Stomach (tissue), 9 donors: Measurements from ENCODE around the gene ARHGEF12. TPM values are rescaled to one million over a fixed set of nuclear protein-coding genes. Genes with fewer than 3 reads are reported as not detected.
A peak's percentile ranks its signal among the peaks of the same experiment; 100 is the strongest.

ENCODE experiments used
- DNase-seq, 2 donors: peaks; one replicate each; pipeline versions ENCODE4 v3.0.0 to v3.0.0-alpha.2; 2013 to 2019
- H3K27ac ChIP-seq, 5 donors: fragments of 200-600 bp in 4 of 5; sonication (generic) in 4 of 5; one replicate each; pipeline ENCODE4 v1.5.1; 2013 to 2019; ENCODE audit warnings: mild to moderate bottlenecking in 1 of 5, moderate library complexity in 1 of 5
- H3K27me3 ChIP-seq, 3 donors: fragments of 200-600 bp; sonication (generic); one replicate each; pipeline ENCODE4 v1.5.1; 2017 to 2019; ENCODE audit warnings: mixed run types in 1 of 3
- H3K36me3 ChIP-seq, 4 donors: fragments of 200-600 bp; sonication (generic); 1 replicate in 3 of 4; 2 replicates in 1 of 4; pipeline ENCODE4 v1.5.1; 2016 to 2019
- H3K4me1 ChIP-seq, 4 donors: fragments of 200-600 bp; sonication (generic); one replicate each; pipeline ENCODE4 v1.5.1; 2016 to 2019
- H3K4me3 ChIP-seq, 4 donors: fragments of 200-600 bp; sonication (generic) in 3 of 4; one replicate each; pipeline ENCODE4 v1.5.1; 2016 to 2019; ENCODE audit warnings: mild to moderate bottlenecking in 1 of 4
- H3K9me3 ChIP-seq, 4 donors: fragments of 200-600 bp; sonication (generic); one replicate each; pipeline ENCODE4 v1.5.1; 2016 to 2019
- CTCF ChIP-seq, 7 experiments: fragments of 450-650 bp in 4 of 7; fragments of 200-600 bp in 3 of 7; sonication (generic) in 3 of 7; IDR thresholded peaks; one replicate each; pipeline ENCODE4 v1.5.1; 2016 to 2019; ENCODE audit warnings: antibody characterized with exemption in 7 of 7, control low read depth in 2 of 7, mild to moderate bottlenecking in 1 of 7
- EP300 ChIP-seq: sonication (generic); formaldehyde crosslinking; IDR thresholded peaks from one replicate; pipeline ENCODE4 v1.6.1; 2017; ENCODE audit warnings: antibody characterized with exemption
- POLR2A ChIP-seq, 4 donors: fragments of 450-650 bp; IDR thresholded peaks; one replicate each; pipeline ENCODE4 v1.6.1; 2016; ENCODE audit warnings: antibody characterized with exemption in 4 of 4, control low read depth in 2 of 4, mild to moderate bottlenecking in 1 of 4, moderate library complexity in 1 of 4
- POLR2AphosphoS5 ChIP-seq, 3 donors: sonication (generic); formaldehyde crosslinking; IDR thresholded peaks; one replicate each; pipeline ENCODE4 v1.6.1; 2016; ENCODE audit warnings: antibody characterized with exemption in 3 of 3
- WGBS, 5 donors: extraction: QIAGEN DNeasy Blood & Tissue Kit in 3 of 5; methylation state at CpG; one replicate each; pipeline versions ENCODE4 v1.1.5 to v1.1.7; 2013 to 2018; 5-methylcytosine and 5-hydroxymethylcytosine counted together
- intact Hi-C: fragments of 100-400 bp; cut with DNase I; formaldehyde crosslinking; loops from one replicate; pipeline ENCODE4 v1.15.1; 2023; ENCODE audit warnings: low total_unique reads
- polyA plus RNA-seq, 3 donors: library from polyadenylated mRNA; stranded (reverse); fragments of 200-250 nt; gene quantifications; one replicate each; pipeline ENCODE4 v1.2.3, GENCODE V29; 2013
- total RNA-seq, 5 donors: library from RNA; depleted of rRNA; stranded (reverse); fragments of >200 nt; gene quantifications; one replicate each; pipeline versions ENCODE4 v1.1.0 to v1.2.3, GENCODE V29; 2014 to 2016
- donor health status: healthy with polysubstance abuse.
- donor health status: Bipolar disorder and iron deficiency.
- donor health status: healthy.

Gene ARHGEF12
- total and polyA plus RNA-seq, 8 donors: 11.5 to 186 (median 43.5) TPM

DNA sequence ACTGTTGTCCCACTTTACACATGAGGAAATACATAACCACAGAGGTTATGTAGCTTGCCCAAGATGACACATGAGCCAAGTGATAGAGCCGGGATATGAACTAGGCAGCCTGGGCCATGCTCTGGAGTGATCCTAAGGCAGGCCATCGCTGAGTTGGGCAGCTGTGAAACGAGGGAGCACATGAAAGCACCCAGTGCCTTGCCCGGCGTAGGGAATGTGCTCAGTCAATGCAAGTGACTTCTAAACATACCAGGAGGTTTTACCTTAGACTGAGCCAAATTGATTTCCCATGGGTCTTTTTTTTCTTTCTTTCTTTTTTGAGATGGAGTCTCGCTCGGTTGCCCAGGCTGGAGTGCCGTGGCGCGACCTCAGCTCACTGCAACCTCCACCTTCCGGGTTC lies 185.8 kb downstream of the ARHGEF12 start:
- H3K4me1 ChIP-seq: peaks cover 0 to 5% (median 2%) of the 10 kb centered on the region in 4 donors

DNA sequence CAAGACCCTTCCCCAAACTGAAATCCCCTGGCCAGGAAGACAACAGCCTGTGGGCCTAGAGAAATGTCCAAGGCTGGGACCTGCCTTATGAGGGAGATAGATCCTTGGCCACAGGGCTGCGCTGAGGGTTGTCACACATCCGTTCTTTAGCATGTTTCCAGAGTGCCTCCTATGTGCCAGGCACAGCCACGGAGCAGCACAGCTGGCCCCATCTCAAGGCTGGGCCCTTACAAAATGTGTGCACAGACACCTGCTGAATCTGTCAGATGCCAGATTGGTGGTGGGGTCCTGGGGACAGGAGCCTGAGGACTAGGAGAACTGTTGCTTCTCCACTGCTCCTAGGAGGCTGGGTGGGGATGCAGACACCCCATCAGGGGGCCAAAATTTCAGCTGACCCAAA lies 186.5 kb downstream of the ARHGEF12 start:
- H3K4me1 ChIP-seq: peaks cover 0 to 4% (median 0%) of the 10 kb centered on the region in 4 donors
- WGBS, 5 donors: 69 to 85% (median 78%) methylated on average over 3 of the region's 3 CpGs

More for the DNA sequence above, 185.8 kb downstream of the ARHGEF12 start:
- no peak overlapping the region for H3K4me3 ChIP-seq
- 89 to 92% (median 91%) methylated on average over 11 of the region's 11 CpGs for WGBS, 5 donors
- intact Hi-C loops: no loop called here
- H3K27ac ChIP-seq: no peak overlapping the region
- H3K27me3 ChIP-seq: peaks cover 0 to 62% (median 12%) of the 10 kb centered on the region in 3 donors
- DNase-seq: no peak
- no peaks in the 10 kb centered on the region for H3K9me3 ChIP-seq
- TF ChIP-seq EP300: no peak
- TF ChIP-seq POLR2A (IDR thresholded peaks at IDR 0.05): no peak
- TF ChIP-seq CTCF (IDR thresholded peaks at IDR 0.05): no peak
- TF ChIP-seq POLR2AphosphoS5 (IDR thresholded peaks at IDR 0.05): no peak
- no peaks in the 10 kb centered on the region for H3K36me3 ChIP-seq

DNA sequence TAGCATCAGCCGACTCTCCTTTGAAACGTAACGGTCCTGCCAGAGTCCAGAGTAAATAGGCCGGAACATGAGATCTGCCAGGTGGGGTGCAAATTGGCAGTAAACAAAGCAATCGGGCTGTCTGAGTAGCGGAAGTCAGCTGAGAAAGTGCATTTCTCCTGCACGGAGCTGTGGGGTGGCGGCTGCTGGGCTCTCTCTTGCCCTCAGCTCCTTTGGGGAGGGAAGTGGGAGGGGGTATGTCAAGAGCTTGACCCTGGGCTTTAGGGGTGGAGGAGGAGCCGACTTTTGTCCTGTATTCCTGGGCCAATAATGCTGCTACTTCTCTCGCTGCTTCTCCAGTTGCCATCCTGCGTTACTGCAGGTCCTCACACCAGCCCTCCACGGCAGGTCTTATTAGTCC lies 187.0 kb downstream of the ARHGEF12 start:
- H3K4me3 ChIP-seq: no peak overlapping the region
- no peaks in the 10 kb centered on the region for H3K9me3 ChIP-seq
- H3K4me1 ChIP-seq: peaks cover 0 to 4% (median 0%) of the 10 kb centered on the region in 4 donors
- intact Hi-C loops: no loop called here
- no peak overlapping the region for H3K27ac ChIP-seq
- H3K27me3 ChIP-seq: peaks cover 0 to 62% (median 16%) of the 10 kb centered on the region in 3 donors
- DNase-seq: peak in 1 of 2 donors; percentile 45
- H3K36me3 ChIP-seq: no peaks in the 10 kb centered on the region
- WGBS, 5 donors: 14 to 32% (median 21%) methylated on average over 12 of the region's 12 CpGs
- TF ChIP-seq EP300: no peak
- TF ChIP-seq POLR2AphosphoS5 (IDR thresholded peaks at IDR 0.05): no peak
- no peak for TF ChIP-seq POLR2A (IDR thresholded peaks at IDR 0.05)
- TF ChIP-seq CTCF (IDR thresholded peaks at IDR 0.05): no peak

More for the DNA sequence above, 186.5 kb downstream of the ARHGEF12 start:
- no peak for TF ChIP-seq EP300
- TF ChIP-seq POLR2AphosphoS5 (IDR thresholded peaks at IDR 0.05): no peak
- Histone ChIP-seq H3K36me3 (no peaks in the 10 kb centered on the region), H3K4me3 (no peak overlapping the region), H3K9me3 (no peaks in the 10 kb centered on the region), H3K27me3 (peaks cover 0 to 62% (median 15%) of the 10 kb centered on the region in 3 donors), H3K27ac (no peak overlapping the region)
- intact Hi-C loops: no loop called here
- DNase-seq: no peak

DNA sequence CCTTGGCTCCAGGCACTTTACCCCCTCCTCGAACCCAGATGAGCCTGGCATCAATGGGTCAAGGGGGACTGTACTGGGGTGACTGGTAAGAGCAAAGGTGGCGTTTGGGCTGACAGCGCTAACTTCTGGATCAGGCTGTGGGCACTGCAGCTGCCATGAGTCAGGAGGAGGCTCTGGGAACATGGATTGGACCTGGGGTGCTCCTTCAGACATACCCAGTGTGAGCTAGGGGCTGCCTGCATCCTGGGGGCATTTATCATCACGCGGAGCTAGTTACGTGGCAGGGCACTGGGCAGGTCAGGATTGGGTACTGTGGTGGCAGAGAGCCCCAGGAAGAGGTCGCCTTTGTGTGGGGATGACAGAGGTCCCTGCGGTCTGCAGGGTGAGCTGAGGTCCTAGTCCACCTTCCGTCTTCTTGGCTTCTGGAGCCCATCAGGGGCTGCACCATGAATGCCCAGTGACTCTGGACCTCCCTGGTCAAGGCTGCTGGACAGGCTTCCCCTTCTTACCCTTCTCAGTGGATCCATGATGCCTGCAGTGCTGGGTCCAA lies 188.4 kb downstream of the ARHGEF12 start:
- Histone ChIP-seq H3K36me3 (no peaks in the 10 kb centered on the region), H3K4me3 (no peak overlapping the region), H3K27ac (no peak overlapping the region), H3K27me3 (peaks cover 0 to 72% (median 19%) of the 10 kb centered on the region in 3 donors), H3K4me1 (peaks cover 0 to 4% (median 0%) of the 10 kb centered on the region in 4 donors), H3K9me3 (no peaks in the 10 kb centered on the region)
- no peak for TF ChIP-seq POLR2A (IDR thresholded peaks at IDR 0.05)
- no peak for TF ChIP-seq POLR2AphosphoS5 (IDR thresholded peaks at IDR 0.05)
- TF ChIP-seq CTCF (IDR thresholded peaks at IDR 0.05): no peak
- no peak for TF ChIP-seq EP300
- DNase-seq: no peak
- intact Hi-C loops: no loop called here
- WGBS, 5 donors: 85 to 98% (median 92%) methylated on average over 7 to 9 of the region's 9 CpGs
